GM18498 (cell line): ENCODE measurements around the gene CCR6.
A peak's percentile ranks its signal among the peaks of the same experiment; 100 is the strongest.

Experiments used
- ATAC-seq: cut with Tn5 transposase; IDR thresholded peaks from one replicate; pipeline ENCODE4 v1.9.1; 2021; ENCODE audit warnings: mild to moderate bottlenecking, moderate library complexity; ENCODE audit not compliant: unreplicated experiment

The CCR6 gene

DNA sequence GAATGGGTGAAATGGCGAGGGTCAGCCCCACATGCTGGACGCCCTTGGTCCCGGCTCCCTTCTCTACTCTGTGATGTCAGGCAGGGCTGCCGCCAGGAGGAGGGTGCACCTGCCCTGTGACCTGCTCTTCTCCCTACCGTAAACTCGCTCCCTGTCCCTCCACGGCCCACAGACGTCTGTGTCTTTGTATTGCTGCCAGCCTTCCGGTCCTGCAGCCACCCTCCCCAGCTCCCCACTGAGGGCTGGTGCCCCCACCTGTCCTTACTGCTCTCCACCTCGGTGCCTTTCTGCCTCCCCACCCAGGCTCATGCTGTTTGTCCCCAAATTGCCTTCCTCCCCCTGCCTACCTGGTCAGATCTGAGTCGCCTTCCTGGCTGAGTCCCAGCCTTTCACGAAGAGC is 4.1 kb upstream of the CCR6 start:
- ATAC-seq: no peak

DNA sequence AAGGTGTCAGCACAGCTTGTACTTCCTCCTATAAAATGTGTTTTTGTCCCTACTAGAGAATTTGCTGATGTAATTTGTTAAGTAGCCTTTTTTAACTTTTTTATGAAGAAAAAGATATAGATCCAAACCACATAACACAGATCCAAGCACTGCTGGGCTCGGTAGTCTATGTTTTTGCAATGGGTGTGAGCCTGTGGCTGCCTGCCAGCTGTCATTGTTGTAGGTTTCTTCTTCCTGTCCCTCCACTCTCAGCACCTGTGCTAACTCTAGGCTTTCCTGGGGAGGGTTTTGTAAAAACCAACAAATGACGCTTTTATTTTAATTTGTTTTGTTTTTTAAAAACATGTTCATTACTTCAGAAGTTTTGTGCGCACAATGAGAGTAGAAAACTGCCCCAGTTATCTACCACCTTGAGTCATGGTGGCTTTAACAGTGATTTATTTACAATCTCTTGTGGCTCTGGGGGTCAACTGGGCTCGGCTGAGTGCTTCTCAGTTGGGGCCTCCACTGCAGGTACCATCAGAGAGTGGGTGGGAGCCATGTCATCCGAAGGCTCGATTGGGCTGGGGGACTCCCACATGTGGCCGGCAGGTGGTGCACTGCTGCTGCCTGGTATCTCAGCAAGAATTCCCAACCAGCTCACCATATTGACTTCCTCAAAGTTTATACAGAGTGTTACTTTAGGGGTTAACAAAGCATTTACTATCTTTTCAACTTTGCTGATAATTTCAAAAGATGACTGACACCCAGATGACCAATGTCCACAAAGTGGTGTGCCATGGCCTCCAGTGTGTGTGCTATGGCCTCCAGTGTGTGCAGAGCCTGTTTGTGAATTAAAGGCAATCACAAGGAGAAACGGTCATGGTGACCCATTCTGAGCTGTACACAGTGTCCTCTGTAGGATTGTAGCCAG is 3.0 kb upstream of the CCR6 start:
- ATAC-seq: no peak

DNA sequence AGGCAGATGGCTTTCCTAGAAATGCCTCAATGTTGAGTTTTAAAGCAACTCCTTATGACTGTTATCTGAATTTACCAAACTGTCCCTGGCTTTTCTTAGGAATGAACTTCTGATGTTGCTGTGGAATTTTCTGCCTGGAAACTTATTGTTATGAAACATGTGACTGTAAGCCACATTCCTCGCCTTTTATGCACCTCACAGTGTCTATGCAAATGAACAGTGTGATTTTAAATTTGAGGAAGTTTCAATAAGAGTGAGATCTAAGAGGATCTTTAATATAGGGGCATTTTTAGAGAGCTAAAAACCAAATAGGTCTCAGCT is 2.4 kb upstream of the CCR6 start:
- no peak for ATAC-seq

DNA sequence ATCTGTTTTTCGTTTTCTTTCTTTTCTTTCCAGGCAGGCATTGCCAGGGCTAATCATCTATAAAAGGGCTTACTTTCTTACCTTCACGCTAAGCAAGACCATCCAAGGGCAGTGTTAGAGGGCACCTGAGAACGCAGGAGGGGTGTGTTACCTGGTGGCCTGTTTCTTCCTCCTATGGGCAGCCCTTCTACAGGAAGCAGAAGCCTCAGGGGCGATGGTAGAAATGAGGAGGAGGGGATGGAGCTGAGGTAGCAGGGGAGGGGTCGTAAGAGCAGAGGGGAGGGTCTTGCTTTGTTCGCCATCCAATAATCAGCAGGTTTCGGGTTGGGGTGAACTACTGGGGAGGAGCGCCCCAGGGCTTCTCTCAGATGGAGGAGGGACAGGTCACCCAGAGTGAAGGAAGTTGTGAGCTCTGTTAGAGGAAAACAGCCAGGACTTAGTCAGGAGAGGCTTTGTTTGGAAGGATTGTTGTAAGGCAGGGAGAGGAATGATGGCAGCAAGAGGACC is 1.5 kb upstream of the CCR6 start:
- ATAC-seq: no peak

DNA sequence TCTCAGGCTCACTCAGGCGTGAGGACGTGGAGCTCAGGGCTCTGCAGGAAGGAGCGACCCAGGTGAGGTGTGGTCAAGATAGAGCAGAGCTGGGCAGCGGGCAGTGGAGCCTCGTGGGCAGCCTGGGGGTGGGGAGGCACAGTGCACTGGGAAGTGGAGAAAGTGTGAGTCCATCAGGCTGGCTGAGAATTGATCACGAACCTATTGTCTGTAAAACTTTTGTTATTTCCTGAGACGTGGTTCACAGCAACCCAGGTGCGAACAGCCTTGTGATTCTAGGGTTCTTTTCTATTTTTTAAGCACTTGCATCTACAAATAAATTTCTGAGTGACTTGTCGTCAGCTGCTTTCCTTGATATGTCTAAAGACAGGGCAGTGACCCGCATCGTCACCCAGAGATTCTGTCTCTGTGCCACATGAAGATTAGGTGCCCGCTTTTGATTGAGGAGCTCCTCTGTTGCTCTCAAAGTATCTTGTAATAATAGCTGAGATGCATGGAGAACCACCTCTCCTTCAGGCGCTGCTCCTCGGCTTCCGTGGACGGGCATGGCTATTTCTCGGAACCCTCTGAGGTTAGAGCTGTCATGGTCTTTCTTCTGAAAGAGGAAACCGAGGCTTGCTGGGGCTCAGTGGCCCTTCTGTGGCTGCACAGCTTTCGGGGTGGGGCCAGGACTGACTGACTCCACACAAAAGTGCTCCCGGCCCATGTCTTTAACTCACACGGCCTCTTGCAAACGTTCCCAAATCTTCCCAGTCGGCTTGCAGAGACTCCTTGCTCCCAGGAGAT is 662 bp upstream of the CCR6 start:
- ATAC-seq: peak; percentile 43

DNA sequence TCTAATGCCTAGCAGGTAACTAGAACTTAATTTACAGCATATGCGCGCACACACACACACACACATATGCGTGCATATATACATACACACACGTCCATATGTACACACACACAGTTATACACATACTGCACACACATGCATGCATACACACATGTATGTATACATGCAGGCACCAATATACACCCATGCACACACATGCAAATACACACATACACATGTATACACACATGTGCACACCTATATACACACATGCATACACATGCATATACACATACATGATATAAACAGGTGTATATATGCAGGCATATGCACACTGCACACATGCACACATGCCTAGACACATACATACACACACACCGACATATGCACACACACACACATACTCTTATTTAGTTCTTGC is 1.9 kb downstream of the CCR6 start:
- ATAC-seq: no peak

DNA sequence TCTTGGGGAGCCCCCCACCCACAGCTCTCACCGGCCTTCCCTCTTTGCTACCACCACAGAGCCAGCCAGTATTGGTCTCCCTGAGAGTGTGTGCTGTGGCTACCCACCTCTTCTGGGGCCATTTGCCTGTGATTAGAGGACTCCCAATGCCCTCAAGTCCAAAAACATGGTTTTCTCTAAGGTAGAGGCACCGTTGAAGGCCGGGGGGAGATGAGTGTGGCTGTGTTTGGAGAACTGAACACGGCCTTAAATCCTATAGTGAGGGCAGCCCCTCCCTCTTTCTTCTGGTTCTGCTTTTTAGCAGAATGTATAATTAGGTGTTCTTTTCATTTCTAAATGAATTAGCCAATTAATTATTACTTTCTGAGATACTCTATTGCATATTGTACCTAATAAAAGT is 2.5 kb downstream of the CCR6 start:
- ATAC-seq: no peak

DNA sequence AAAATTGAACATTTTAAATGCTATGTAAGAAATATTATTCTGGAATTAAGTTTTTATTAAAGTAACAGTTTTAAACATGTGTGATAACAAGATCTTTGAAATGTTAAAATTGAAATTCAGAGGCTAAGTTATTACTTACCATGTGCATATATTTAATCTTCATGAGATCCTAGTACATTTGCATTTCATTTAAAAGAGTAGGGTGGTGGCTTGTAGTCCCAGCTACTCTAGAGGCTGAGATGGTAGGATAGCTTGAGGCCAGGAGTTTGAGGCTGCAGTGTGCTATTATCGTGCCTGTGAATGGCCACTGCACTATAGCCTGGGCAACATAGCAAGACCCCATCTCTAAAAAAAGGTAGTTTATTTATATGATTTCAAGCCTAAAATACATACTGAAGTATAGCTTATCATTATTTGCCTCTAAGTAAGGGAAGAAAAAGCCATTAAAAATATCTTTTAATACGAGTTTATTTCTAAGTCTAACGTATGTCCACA is 3.0 kb downstream of the CCR6 start:
- no peak for ATAC-seq

DNA sequence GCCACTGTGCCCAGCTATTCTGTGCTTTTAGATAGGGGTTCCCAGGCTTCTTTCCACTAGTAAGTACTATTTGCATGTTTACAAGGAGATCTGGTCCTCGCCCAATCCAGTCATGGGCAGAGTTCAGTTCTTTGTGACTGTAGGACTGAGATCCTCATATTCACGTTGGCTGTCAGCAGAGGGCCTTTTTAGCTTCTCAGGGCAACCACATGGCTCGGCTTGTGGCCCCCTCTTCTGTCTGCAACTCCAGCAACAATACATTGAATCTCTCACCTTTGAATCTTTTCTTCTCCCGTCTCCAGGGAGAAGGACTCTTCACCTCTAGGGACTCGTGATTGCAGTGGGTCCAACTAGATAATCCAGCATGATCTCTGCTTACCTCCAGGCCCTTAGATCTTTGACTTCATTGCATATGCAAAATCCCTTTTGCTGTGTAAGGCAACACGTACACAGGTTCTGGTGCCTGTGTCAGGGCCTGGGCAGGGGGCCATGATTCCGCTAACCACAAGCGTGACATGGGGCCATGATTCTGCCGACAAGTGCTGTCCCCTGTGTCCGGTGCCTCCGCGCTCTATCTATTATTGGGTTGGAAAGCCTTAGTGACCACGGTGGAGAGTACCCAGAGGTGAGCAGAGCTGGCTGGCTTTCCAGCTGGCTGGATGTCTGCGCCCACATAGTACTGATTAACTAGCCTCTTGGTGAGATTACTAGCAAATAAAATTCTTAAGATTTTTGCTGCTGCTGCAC is 5.1 kb downstream of the CCR6 start:
- no peak for ATAC-seq

DNA sequence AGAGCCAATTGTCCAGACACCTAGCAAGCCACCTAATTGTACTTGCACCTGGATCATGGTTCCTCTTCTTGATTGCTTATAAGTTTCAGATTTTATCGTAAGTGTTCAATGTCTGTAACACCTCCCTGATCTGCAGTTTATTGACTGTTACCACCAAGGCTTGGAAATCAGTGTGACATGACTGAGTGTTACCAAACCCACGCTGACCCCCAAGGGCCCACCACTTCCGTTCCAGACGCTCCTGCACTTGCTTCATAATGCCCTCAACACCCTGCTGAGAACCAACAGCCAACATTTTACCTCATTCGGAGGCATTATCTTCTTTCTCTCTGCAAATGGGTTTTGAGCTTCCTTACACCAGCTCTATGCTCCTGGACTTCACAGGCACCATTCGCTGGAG is 6.3 kb downstream of the CCR6 start:
- ATAC-seq: no peak

DNA sequence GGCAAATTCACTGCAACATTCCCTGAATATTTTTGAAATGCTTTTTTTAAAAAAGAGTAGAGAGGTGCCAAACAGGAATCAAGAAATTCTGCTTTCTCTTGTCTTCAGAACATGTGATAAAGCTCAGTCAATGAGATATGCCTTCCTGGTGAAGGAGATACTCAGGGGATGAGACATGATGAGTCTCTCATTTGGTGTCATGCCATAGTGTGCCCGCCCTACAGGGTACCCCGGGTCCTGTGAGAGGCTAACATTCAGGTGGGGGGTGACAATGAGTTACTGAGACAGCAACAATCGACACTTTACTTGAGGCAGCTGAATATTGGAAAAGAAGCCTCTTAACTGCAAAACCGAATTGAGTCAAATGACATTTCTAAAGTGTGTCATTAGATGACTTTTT is 6.7 kb downstream of the CCR6 start:
- ATAC-seq: no peak

DNA sequence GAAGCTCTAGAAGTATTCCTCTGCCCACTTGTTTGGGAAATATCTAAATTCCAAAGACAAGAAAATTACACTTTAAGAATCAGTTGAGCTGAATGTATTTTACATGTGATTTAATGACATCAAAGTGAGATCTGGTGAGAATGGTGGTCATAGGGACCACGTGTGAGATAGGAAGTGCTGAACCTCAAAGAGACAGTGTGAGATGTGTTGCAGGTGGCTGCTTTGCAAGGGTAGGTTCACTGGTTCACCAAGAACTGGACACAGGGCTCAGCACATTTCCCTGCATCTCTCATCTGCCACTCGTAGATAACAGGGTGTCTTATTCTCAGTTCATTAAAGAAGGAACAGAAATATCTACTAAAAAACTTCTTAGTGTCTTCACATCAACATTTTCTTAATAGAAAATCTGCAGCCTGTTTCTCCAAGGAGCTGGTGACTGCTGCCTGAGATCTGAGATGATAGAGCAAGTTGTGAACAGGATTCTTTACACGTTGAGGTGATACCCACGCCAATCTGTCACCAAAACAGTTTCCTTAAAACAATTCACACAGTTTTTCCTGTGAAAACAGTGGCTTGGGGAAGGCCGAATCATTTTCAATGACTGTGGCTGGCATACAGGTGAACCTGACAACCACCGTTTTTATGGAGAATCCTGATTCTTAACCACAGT is 7.2 kb downstream of the CCR6 start:
- no peak for ATAC-seq

DNA sequence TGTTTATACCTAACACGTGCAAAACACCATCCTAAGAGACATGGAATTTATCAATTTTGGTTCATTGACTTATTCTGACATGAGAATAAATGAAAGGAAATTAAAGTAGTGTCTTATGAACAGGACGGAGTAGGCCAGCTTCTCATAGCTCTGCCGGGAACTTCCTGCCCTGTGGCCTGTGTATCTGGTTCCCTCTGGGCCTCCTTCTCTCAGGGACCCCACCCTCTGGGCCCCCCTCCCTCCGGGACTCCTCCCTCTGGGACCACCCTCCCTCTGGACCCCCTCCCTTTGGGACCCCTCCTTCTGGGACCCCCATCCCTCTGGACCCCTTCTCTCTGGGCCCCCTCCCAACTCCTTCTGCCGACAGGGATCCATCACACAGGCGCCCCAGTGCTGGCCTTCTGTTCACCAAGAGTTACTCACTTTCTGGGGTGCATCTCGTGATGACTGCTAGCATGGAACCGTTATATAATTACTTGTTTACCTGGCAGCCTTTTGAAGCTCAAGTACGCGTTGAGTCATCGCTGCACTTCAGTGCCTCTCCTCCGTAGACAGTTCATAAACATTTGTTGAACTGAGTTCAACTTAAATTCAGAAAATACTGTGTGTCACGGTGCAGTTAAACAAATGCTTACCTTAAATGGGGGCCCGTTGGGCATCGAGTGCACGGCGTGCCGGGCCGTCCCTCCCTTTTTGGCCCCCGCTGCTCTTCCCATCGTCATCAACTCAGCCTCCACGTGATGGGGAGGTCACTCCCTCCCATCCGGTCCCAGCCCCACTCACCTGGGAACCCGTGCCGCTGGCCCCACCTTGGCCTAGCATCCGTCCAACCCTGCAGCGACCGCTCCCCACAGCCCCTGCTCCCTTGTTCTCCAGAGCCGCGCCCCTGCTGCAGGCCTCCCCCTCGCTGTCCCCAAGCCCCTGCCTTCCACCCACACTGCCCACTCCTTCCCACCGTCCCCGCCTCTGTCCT is 8.1 kb downstream of the CCR6 start:
- ATAC-seq: no peak

DNA sequence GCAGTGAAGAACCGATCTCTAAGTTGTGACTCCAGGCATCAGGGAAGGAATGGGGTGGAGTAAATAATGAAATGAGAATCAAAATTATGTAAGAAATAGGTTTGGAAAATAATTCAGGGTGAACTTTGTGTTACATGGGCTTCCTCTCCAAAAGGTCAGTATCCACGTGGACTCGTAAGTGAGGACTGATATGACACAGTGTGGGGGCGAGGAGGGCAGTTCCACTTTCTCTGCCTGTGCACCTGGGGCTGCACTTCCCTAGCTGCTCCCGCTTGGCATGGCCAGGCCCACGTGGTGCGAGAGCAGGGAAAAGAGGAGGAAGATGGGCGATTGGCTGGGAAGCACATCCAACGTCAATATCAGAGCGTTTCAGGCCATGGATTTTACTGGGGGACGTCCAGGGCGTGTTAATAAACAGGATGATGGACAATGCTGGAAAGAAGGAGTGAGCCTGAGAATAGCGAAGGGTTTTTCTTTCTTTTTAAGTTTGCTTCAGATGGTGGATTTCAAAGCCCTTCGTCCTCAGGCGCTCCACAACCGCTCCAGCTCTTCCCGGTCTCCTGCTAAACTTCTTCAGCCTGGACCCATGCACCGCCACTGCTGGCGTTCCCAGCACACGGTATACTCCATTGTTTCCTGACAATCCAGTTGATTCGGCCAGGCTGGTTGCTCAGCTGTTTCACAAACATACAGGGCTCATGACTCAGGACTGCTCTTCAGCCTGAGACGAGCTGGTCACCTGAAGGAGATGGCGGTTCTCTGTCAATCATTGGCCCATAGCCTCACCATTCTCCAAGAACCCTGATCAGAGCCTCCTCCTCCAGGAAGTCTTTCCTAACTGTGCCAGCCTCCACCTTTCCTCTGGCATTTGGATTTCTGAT is 11.8 kb downstream of the CCR6 start:
- no peak for ATAC-seq

DNA sequence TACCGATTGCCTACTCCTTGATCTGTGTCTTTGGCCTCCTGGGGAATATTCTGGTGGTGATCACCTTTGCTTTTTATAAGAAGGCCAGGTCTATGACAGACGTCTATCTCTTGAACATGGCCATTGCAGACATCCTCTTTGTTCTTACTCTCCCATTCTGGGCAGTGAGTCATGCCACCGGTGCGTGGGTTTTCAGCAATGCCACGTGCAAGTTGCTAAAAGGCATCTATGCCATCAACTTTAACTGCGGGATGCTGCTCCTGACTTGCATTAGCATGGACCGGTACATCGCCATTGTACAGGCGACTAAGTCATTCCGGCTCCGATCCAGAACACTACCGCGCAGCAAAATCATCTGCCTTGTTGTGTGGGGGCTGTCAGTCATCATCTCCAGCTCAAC is 13.5 kb downstream of the CCR6 start:
- no peak for ATAC-seq

DNA sequence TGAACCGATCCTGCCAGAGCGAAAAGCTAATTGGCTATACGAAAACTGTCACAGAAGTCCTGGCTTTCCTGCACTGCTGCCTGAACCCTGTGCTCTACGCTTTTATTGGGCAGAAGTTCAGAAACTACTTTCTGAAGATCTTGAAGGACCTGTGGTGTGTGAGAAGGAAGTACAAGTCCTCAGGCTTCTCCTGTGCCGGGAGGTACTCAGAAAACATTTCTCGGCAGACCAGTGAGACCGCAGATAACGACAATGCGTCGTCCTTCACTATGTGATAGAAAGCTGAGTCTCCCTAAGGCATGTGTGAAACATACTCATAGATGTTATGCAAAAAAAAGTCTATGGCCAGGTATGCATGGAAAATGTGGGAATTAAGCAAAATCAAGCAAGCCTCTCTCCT is 14.2 kb downstream of the CCR6 start:
- no peak for ATAC-seq

DNA sequence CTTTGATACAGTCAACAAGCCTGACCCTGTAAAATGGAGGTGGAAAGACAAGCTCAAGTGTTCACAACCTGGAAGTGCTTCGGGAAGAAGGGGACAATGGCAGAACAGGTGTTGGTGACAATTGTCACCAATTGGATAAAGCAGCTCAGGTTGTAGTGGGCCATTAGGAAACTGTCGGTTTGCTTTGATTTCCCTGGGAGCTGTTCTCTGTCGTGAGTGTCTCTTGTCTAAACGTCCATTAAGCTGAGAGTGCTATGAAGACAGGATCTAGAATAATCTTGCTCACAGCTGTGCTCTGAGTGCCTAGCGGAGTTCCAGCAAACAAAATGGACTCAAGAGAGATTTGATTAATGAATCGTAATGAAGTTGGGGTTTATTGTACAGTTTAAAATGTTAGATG is 15.0 kb downstream of the CCR6 start:
- ATAC-seq: no peak

DNA sequence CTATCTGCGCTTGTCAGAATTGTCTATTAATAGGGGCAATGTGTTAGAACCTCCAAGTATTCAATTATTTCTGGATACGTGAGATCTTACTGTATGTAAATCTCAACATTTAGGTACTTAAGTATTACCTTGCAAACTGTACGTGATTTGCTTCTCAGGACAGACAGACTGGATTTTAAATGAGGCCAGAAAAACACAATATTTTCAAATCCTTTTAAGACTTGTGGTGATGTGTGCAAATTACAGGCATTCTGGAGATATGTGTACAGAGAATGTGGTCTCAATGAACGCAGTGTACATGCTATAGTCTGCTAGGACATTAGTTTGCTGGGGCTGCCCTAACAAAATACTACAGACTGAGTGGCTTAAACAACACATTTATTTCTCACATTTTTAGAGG is 16.9 kb downstream of the CCR6 start:
- ATAC-seq: no peak
